Body of pancreas (tissue), 4 donors: ENCODE measurements around the gene SORCS2.

Source experiments
- POLR2A ChIP-seq, 3 donors: fragments of 450-650 bp; IDR thresholded peaks; one replicate each; pipeline ENCODE4 v1.6.1; 2016; ENCODE audit warnings: antibody characterized with exemption in 3 of 3, mild to moderate bottlenecking in 2 of 3
- TF ChIP-seq, protein P1 (sequence below), 7 experiments: fragments of 450-650 bp in 4 of 7; fragments of 200-600 bp in 3 of 7; sonication (generic) in 3 of 7; IDR thresholded peaks; one replicate each; pipeline ENCODE4 v1.5.1; 2016 to 2019; ENCODE audit warnings: antibody characterized with exemption in 7 of 7

- TF ChIP-seq, protein P1, sequence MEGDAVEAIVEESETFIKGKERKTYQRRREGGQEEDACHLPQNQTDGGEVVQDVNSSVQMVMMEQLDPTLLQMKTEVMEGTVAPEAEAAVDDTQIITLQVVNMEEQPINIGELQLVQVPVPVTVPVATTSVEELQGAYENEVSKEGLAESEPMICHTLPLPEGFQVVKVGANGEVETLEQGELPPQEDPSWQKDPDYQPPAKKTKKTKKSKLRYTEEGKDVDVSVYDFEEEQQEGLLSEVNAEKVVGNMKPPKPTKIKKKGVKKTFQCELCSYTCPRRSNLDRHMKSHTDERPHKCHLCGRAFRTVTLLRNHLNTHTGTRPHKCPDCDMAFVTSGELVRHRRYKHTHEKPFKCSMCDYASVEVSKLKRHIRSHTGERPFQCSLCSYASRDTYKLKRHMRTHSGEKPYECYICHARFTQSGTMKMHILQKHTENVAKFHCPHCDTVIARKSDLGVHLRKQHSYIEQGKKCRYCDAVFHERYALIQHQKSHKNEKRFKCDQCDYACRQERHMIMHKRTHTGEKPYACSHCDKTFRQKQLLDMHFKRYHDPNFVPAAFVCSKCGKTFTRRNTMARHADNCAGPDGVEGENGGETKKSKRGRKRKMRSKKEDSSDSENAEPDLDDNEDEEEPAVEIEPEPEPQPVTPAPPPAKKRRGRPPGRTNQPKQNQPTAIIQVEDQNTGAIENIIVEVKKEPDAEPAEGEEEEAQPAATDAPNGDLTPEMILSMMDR (IDR thresholded peaks at IDR 0.05): no peak
- no peak for TF ChIP-seq POLR2A (IDR thresholded peaks at IDR 0.05)
These were observed 277.8 kb downstream of the SORCS2 start for GRCh38 chr4:7470111-7470510.
